HepG2 (cell line): ENCODE data around the gene RNFT1. TPM values are rescaled to one million over a fixed set of nuclear protein-coding genes. Genes with fewer than 3 reads are reported as not detected.
A peak's percentile ranks its signal among the peaks of the same experiment; 100 is the strongest.
"Not testable (repeated sequence)": the region's sequence is repeated elsewhere in the genome, so short reads cannot be mapped to it uniquely, and the experiment has no call there.

Source experiments
- ATAC-seq: fragments of 200-7000 bp; cut with Tn5 transposase; 3 replicates; pipeline ENCODE4 v1.9.1; 2020; ENCODE audit warnings: mild to moderate bottlenecking, moderate library complexity
- BruUV-seq: library from RNA; stranded (reverse); fragments of 400-500 nt; replicated peaks from 2 replicates; lab custom pipeline; 2021; lab: Mats Ljungman, UMichigan
- CTCF ChIA-PET: fragments of 300-600 bp; formaldehyde crosslinking; extraction: SDS; loops from one replicate; lab custom pipeline; 2021; ENCODE audit warnings: low total read pairs, inconsistent platforms, low intra/inter-chr PET ratio; lab: Yijun Ruan, JAX
- POLR2A ChIA-PET: fragments of 350-600 bp; sonication (Branson Sonifier 250); formaldehyde crosslinking; loops from one replicate; lab custom pipeline; 2020; ENCODE audit warnings: antibody characterized with exemption, inconsistent platforms; lab: Yijun Ruan, JAX
- DNase-seq: peaks from one replicate; pipeline ENCODE4 v3.0.0-alpha.2; 2015; ENCODE audit warnings: low spot score
- FAIRE-seq: peaks from 3 replicates; lab custom pipeline; 2011; peaks lifted over from hg19 to GRCh38; lab: Jason Lieb, UNC
- H2AFZ ChIP-seq: one replicate; pipeline ENCODE4 v1.6.1; 2011; ENCODE audit warnings: low read length, inconsistent platforms
- H3K27ac ChIP-seq: fragments of 300-600 bp; 3 replicates; pipeline ENCODE4 v1.8.0; 2011; ENCODE audit warnings: mixed run types, mild to moderate bottlenecking, mixed read lengths, low read length, inconsistent platforms; ENCODE audit not compliant: insufficient read depth; ENCODE audit errors: extremely low read length
- H3K27me3 ChIP-seq, 2 experiments: fragments of 200-600 bp in 1 of 2; 2 replicates in 1 of 2; 3 replicates in 1 of 2; pipeline versions ENCODE4 v1.6.0 to v1.8.0; 2011; ENCODE audit warnings: low read length in 2 of 2, mild to moderate bottlenecking in 2 of 2, moderate library complexity in 2 of 2, inconsistent platforms in 1 of 2; ENCODE audit not compliant: insufficient read depth in 2 of 2, control insufficient read depth in 1 of 2
- H3K36me3 ChIP-seq, 2 experiments: fragments of 200-600 bp in 1 of 2; replicated peaks in 1 of 2; 2 replicates in 1 of 2; 3 replicates in 1 of 2; pipeline versions ENCODE4 v1.5.1 to v1.8.0; 2011; ENCODE audit warnings: low read length in 2 of 2, inconsistent platforms in 1 of 2; ENCODE audit not compliant: insufficient read depth in 2 of 2, control insufficient read depth in 1 of 2
- H3K4me1 ChIP-seq: 2 replicates; pipeline ENCODE4 v1.5.1; 2012; ENCODE audit warnings: low read length, inconsistent platforms; ENCODE audit not compliant: insufficient read depth
- H3K4me2 ChIP-seq: 2 replicates; pipeline ENCODE4 v1.6.0; 2011; ENCODE audit warnings: low read depth, low read length, inconsistent platforms
- H3K4me3 ChIP-seq, 3 experiments: fragments of 200-600 bp in 1 of 3; sonication (generic), shearing (Covaris generic) in 1 of 3; replicated peaks in 1 of 3; 2 replicates each; pipeline ENCODE4 v1.5.1; 2011 to 2016; ENCODE audit warnings: low read length in 3 of 3, inconsistent platforms in 2 of 3, low read depth in 2 of 3, mild to moderate bottlenecking in 2 of 3, control low read depth in 1 of 3, mixed read lengths in 1 of 3; ENCODE audit not compliant: insufficient read depth in 1 of 3
- H3K79me2 ChIP-seq: one replicate; pipeline ENCODE4 v1.6.1; 2011; ENCODE audit warnings: low read length, inconsistent platforms; ENCODE audit not compliant: insufficient read depth
- H3K9ac ChIP-seq: 2 replicates; pipeline ENCODE4 v1.6.0; 2011; ENCODE audit warnings: mild to moderate bottlenecking, low read depth, low read length, inconsistent platforms; ENCODE audit not compliant: insufficient read depth
- H3K9me3 ChIP-seq: 2 replicates; pipeline ENCODE4 v1.5.1; 2012; ENCODE audit warnings: mild to moderate bottlenecking, low read length
- H4K20me1 ChIP-seq: 2 replicates; pipeline ENCODE4 v1.6.0; 2011; ENCODE audit warnings: inconsistent platforms, mild to moderate bottlenecking, low read length, moderate library complexity; ENCODE audit not compliant: insufficient read depth
- GZF1 ChIP-seq: sonication (generic); formaldehyde crosslinking; IDR thresholded peaks from 2 replicates; pipeline ENCODE4 v1.5.1; 2020; ENCODE audit warnings: mild to moderate bottlenecking, missing genetic modification reagents
- HNRNPL ChIP-seq: fragments of 200-400 bp; formaldehyde crosslinking; IDR thresholded peaks from 2 replicates; pipeline ENCODE4 v1.6.1; 2017; ENCODE audit warnings: mild to moderate bottlenecking, low read depth, low read length
- ZMYM3 ChIP-seq: sonication (generic); formaldehyde crosslinking; IDR thresholded peaks from 2 replicates; pipeline ENCODE4 v1.5.1; 2020; ENCODE audit warnings: mild to moderate bottlenecking, missing genetic modification reagents
- ZNF768 ChIP-seq: sonication (generic); formaldehyde crosslinking; IDR thresholded peaks from 2 replicates; pipeline ENCODE4 v1.4.0; 2020; ENCODE audit warnings: missing genetic modification reagents
- WGBS: methylation state at CpG from one replicate; pipeline ENCODE4 v1.1.6; 2017; ENCODE audit warnings: low lambda C conversion rate; 5-methylcytosine and 5-hydroxymethylcytosine counted together
- in situ Hi-C: cut with HindIII; loops from 2 replicates; pipeline ENCODE4 v1.10.0; 2017; ENCODE audit warnings: low pct_unique_long_range_greater_than_20kb; ENCODE audit not compliant: extremely low pct_ligation_motif_present
- intact Hi-C: fragments of 100-400 bp; cut with micrococcal nuclease; formaldehyde crosslinking; loops from one replicate; pipeline ENCODE4 v1.10.0; 2022; ENCODE audit not compliant: unreplicated experiment
- polyA plus RNA-seq, 8 experiments: library from polyadenylated mRNA; depleted of rRNA in 3 of 8; stranded (reverse) in 7 of 8; unstranded in 1 of 8; fragments of >200 nt; fragmentation: Illumina TruSeq in 4 of 8; extraction: Trizol in 4 of 8; gene quantifications; 2 replicates each; pipeline versions ENCODE4 v1.2.1 to v1.2.3, GENCODE V29; 2011 to 2016; ENCODE audit warnings: low read depth in 4 of 8, missing spikeins in 1 of 8, mixed read lengths in 1 of 8; ENCODE audit not compliant: insufficient read depth in 1 of 8
- total RNA-seq, 5 experiments: library from RNA; depleted of rRNA; stranded (reverse); fragments of >200 nt; fragmentation: Illumina TruSeq; extraction: Trizol; gene quantifications; 2 replicates each; pipeline ENCODE4 v1.2.3, GENCODE V29; 2016; ENCODE audit warnings: low read depth in 1 of 5

The RNFT1 gene
- total and polyA plus RNA-seq, 2 of the 13 experiments (the other 11 are each of a cell fraction or from before 2014, with no cell fraction given) = 19.1 to 22.1 TPM

- TF ChIP-seq ZMYM3 (CRISPR knock-in tag) = no peak
- no peak for TF ChIP-seq GZF1 (CRISPR knock-in tag)
- TF ChIP-seq, all 625 proteins: peak for 264
These were observed at the start of gene RNFT1 (continued) for GRCh38 chr17:59964482-59965328.

- BruUV-seq, FAIRE-seq, H3K4me3 ChIP-seq, H3K4me2 ChIP-seq, in situ Hi-C loops, DNase-seq, H3K36me3 ChIP-seq, H3K9ac ChIP-seq, POLR2A ChIA-PET, intact Hi-C loops, H3K27ac ChIP-seq, CTCF ChIA-PET, H4K20me1 ChIP-seq, ATAC-seq, H3K9me3 ChIP-seq, H3K79me2 ChIP-seq, H2AFZ ChIP-seq: not testable (repeated sequence)
- H3K27me3 ChIP-seq = peaks cover 3 to 12% of the 10 kb centered on the region in 2 experiments
- 59% methylated on average over 7 of the region's 13 CpGs for WGBS
- peaks cover 11% of the 10 kb centered on the region for H3K4me1 ChIP-seq
These were observed 44.8 kb upstream of the RNFT1 start for GRCh38 chr17:60009326-60009725.

- Histone ChIP-seq H3K4me1 (peaks cover 11% of the 10 kb centered on the region), H3K27me3 (peaks cover 3 to 12% of the 10 kb centered on the region in 2 experiments), H3K4me3 (peak overlapping the region in 1 of 3 experiments; percentile 23; a peak in 1 of 6 replicates)
- FAIRE-seq = peak; percentile 51
- peak; percentile 100 for ATAC-seq
- BruUV-seq, intact Hi-C loops, POLR2A ChIA-PET, H3K4me2 ChIP-seq, H3K9ac ChIP-seq, CTCF ChIA-PET, DNase-seq: not testable (repeated sequence)
- peak; percentile 62; the same call in 1 of the 2 replicates for TF ChIP-seq ZNF768 (CRISPR knock-in tag)
- TF ChIP-seq HNRNPL = 0 out of 2 replicates have a peak, but pooled peaks have one; percentile 18
- TF ChIP-seq, all 625 proteins: peak for 2; not testable (repeated sequence) for 623
- H3K36me3 ChIP-seq, H3K9me3 ChIP-seq, in situ Hi-C loops, H3K79me2 ChIP-seq, H2AFZ ChIP-seq, H4K20me1 ChIP-seq, H3K27ac ChIP-seq: not testable (repeated sequence)
- WGBS = no CpG with 5 or more reads among the region's 16 CpGs
These were observed 43.8 kb upstream of the RNFT1 start for GRCh38 chr17:60008377-60008776.
